ENCODE results near the gene SOX21. TPM values are rescaled to one million over a fixed set of nuclear protein-coding genes. Genes with fewer than 3 reads are reported as not detected.

SOX21 gene
- total RNA-seq, 1 experiment from 2014 or later, result 3.9 TPM

DNA sequence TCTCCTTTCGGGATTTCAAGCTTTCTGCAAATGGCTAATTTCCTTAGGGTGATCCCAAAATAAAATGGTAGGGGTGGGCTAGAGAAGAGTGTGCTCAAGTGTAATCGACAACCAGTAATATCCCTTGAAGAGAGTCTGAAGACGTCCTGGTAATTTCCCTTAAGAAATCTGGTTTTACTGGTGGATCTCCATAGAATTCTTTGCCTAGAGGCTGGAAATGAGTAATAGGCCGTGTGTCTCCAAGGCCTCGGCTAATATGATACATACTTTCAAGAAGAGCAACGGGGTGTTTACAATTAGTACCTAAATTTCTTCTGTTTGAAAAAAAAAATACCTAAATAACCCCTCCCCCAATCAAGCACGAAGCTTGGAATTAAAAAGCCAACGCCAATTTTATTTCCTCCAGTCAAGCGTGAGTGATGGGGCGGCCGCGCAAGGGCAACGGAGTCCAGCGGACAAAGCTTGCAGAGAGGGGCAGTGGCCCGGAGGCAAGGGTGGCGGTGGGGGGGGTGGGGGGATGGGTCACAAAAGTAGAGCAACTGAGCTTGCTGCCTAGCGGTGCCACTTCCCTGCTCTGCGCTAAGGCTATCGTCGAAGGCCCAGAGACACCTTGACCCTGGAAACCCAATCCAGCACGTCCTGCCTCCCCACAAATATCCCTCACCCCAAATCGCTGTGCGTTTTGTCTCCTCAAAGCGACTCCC, 7.8 kb downstream of the SOX21 start:
- Histone ChIP-seq H3K4me3 (ENCODE audit: insufficient read depth, low read depth, low read length) (no peak overlapping the region; the same call in 1 of the 2 replicates), H3K27me3 (ENCODE audit: control insufficient read depth, insufficient read depth, low read length) (peaks cover 90% of the 10 kb centered on the region), H3K36me3 (replicated peaks; ENCODE audit: control insufficient read depth, insufficient read depth, low read length) (no peaks in the 10 kb centered on the region)
- peak; percentile 78 for DNase-seq

DNA sequence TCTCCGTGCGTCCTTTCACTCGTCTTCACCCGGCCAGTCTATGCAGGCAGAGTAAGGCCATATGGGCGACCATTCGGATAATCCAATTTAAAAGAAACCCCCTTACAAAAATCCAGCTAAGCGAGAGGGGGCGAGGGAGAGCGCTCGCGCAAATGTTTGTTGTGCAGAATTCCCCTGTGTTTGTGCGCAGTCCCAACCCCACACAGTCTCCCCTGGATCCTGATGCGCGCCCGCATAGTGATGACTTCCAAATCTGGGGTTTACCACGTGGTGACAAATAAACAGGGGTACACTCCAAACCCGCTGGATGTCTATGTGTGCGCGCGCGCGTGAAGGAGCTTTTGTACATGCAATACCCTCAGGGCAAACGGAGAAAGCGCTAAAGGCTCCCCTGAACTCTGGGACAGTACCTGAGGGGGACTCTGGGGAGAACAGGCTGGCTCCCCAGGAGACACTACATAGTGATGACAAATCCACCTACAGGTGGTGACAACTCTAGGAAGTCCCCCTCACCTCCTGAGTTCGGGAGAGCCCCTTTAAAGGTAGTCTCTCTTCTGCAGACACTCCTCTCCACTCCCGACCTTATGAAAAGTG, 8.5 kb downstream of the SOX21 start:
- Histone ChIP-seq H3K4me3 (ENCODE audit: insufficient read depth, low read depth, low read length) (peak overlapping the region; percentile 27), H3K36me3 (replicated peaks; ENCODE audit: control insufficient read depth, insufficient read depth, low read length) (no peaks in the 10 kb centered on the region), H3K27me3 (ENCODE audit: control insufficient read depth, insufficient read depth, low read length) (peaks cover 87% of the 10 kb centered on the region)
- DNase-seq, result peak; percentile 41

DNA sequence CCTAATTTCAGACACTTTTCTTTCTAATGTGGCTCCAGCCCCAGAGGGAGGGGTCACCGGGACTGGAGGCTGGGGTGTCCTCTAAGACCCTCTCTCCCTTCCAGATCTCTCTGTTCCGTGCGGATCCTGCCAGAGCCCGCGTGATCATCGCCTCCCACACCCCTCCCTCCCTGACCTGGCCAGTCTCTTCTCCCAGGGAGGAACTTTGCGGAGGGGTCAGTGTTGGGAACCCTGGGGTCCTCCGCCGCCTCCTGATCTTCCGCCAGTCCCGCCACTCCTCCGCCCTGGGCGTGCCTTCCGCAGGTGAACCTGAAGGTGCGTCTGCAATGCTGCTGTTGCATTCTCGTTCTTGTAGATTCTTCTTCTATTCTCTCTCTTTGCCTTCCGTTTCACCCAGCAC, 9.1 kb downstream of the SOX21 start:
- DNase-seq, result peak; percentile 50

DNA sequence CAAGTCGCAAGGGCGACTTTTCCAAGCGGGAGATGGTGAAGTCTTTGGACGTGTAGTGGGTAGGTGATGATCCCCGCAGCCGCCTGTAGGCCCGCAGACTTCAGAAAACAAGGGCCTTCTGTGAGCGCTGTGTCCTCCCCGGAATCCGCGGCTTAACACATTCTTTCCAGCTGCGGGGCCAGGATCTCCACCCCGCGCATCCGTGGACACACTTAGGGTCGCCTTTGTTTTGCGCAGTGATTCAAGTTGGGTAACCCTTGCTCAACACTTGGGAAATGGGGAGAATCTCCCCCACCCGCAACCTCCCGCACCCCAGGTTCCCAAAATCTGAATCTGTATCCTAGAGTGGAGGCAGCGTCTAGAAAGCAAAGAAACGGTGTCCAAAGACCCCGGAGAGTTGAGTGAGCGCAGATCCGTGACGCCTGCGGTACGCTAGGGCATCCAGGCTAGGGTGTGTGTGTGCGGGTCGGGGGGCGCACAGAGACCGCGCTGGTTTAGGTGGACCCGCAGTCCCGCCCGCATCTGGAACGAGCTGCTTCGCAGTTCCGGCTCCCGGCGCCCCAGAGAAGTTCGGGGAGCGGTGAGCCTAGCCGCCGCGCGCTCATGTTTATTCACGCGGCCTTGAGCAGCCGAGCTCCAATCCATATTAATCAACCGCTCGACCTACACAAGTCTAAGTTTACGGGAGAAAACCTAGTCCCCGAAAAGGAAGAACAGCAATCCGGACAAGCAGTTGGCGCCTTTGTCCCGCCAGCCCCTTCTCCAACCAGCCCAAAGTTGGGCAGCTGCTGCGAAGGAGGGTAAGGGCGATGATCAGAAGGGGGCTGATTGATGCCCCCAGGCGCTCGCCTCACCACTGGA, 9.9 kb downstream of the SOX21 start:
- Histone ChIP-seq H3K27me3 (ENCODE audit: control insufficient read depth, insufficient read depth, low read length) (peaks cover 84% of the 10 kb centered on the region), H3K4me3 (ENCODE audit: insufficient read depth, low read depth, low read length) (peak overlapping the region; percentile 27), H3K36me3 (replicated peaks; ENCODE audit: control insufficient read depth, insufficient read depth, low read length) (no peaks in the 10 kb centered on the region)
- DNase-seq, result peak; percentile 60

More for the DNA sequence above, 9.1 kb downstream of the SOX21 start:
- no peaks in the 10 kb centered on the region for H3K36me3 ChIP-seq (replicated peaks; ENCODE audit: control insufficient read depth, insufficient read depth, low read length)
- H3K27me3 ChIP-seq (ENCODE audit: control insufficient read depth, insufficient read depth, low read length), result peaks cover 88% of the 10 kb centered on the region
- peak overlapping the region; percentile 27 for H3K4me3 ChIP-seq (ENCODE audit: insufficient read depth, low read depth, low read length)

DNA sequence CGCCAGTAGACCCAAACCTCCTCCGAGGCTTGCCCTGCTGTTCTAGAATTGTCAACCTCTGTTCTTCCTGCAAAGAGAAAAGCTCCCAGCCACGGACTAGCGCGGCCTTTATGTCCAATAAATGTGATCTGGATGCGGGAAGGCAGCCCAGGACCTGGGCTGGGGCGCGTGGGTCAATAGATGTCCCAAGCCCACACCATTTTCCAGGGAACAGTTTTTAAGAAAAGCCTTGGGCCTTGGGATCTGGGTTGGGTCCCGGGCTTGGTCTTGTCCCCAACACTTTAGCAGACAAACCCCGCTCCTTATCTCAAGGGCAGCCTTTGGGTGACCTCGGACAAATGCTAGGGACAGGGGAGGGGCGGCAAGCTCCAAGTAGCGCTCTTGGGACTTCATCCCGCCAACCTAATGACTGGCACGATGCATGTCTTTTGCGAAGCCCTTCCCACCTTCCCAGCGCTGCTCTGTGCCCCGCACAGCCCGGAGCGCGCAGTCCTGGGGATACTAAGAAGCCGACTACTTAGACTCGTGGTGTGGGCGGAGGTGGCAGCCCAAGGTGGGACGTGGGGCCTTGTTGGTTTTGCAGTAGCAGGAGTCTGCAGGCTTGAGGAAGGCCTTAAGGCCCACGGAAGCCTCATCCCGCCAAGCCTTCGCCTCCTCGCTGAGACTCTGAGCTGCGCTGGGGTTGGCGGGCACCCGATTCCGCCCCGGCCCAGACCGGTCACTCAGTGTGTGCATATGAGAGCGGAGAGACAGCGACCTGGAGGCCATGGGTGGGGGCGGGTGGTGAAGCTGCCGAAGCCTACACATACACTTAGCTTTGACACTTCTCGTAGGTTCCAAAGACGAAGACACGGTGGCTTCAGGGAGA, 10.8 kb downstream of the SOX21 start:
- Histone ChIP-seq H3K4me3 (ENCODE audit: insufficient read depth, low read depth, low read length) (no peak overlapping the region; the same call in 1 of the 2 replicates), H3K27me3 (ENCODE audit: control insufficient read depth, insufficient read depth, low read length) (peaks cover 75% of the 10 kb centered on the region), H3K36me3 (replicated peaks; ENCODE audit: control insufficient read depth, insufficient read depth, low read length) (no peaks in the 10 kb centered on the region)
- peak; percentile 61 for DNase-seq

DNA sequence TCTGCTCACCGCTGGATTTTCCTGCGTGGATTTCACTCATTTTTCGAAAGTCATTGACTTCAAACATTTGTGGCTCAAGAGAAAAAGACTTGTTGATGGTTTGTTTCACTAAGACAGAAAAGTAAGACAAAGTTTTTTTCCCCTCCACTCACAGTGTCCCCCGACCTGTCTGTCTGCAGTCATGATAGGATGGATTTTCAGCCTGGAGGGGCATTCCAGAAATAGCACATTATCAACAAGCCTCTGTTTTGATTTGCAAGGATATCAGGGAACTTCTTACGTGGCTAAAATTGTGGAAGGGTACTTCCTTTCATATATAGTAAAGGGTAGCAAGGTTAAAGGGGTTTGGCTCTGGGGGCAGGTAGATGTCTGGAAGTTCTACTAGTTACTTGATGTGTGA, 11.8 kb downstream of the SOX21 start:
- H3K27me3 ChIP-seq (ENCODE audit: control insufficient read depth, insufficient read depth, low read length), result peaks cover 65% of the 10 kb centered on the region

DNA sequence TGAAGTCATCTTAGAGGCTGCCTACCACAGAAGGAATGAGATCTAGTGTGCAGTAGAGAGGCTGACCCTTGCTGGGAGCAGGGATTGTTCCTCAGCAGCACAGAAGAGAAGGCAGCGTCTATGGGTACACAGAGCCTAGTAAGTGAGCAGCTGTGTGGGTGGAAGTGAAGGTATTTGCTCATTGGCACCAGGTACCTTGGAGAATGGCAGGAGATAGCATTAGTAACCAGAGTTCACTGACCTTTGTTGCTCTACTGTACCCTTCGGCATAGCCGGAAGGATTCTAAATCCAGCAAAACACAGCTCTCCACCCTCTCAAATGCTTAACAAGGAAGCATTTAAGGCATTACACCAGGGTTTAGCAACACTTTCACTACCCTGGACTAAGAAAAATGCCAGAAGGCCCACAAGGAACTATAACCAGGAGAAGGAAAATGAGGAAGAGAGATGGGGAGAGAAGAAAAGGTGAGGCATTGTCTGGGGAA, 12.3 kb downstream of the SOX21 start:
- peaks cover 61% of the 10 kb centered on the region for H3K27me3 ChIP-seq (ENCODE audit: control insufficient read depth, insufficient read depth, low read length)
- H3K4me3 ChIP-seq (ENCODE audit: insufficient read depth, low read depth, low read length), result no peak overlapping the region
- DNase-seq, result no peak
- H3K36me3 ChIP-seq (replicated peaks; ENCODE audit: control insufficient read depth, insufficient read depth, low read length), result no peaks in the 10 kb centered on the region

More for the DNA sequence above, 11.8 kb downstream of the SOX21 start:
- no peak for DNase-seq
- Histone ChIP-seq H3K36me3 (replicated peaks; ENCODE audit: control insufficient read depth, insufficient read depth, low read length) (no peaks in the 10 kb centered on the region), H3K4me3 (ENCODE audit: insufficient read depth, low read depth, low read length) (no peak overlapping the region)

DNA sequence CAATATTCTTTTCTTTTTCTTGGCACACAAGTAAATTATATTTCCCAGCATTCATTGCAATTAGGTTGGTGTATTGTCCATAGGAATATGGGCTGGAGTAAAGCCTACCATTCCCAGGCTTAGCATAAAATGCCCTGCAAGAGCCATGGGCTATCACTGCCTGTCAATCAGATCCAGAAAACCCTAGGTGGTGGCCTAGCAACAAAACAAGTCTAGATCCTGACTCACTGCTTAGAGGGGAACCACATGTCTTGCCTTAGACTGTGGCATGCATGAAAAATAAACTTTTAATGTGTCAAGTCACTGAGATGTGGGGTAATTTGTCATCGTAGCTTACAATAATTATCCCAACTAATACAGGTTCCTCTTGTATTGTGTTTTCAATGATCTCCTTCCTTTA, 16.2 kb downstream of the SOX21 start:
- no peak for DNase-seq
- Histone ChIP-seq H3K27me3 (ENCODE audit: control insufficient read depth, insufficient read depth, low read length) (peaks cover 26% of the 10 kb centered on the region), H3K4me3 (ENCODE audit: insufficient read depth, low read depth, low read length) (no peak overlapping the region), H3K36me3 (replicated peaks; ENCODE audit: control insufficient read depth, insufficient read depth, low read length) (no peaks in the 10 kb centered on the region)

DNA sequence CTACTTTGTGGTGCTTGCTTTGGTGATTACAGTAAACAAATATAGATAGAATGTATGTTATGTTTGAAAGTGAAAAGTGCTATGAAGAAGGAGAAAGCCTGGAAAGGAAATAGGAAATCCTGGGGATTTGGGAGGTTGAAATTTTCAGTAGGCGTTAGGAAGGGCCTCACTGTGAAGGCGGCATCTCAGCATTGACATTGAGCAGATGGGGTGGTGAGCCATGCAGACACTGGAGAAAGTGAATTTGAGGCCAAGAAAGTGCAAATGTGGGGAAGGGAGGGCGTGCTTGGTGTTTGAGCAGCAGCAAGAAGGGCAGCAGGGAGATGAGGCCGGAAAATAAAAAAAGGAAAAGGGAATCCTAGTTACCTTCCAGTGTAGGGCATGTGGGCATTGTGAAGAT, 20.3 kb downstream of the SOX21 start:
- Histone ChIP-seq H3K36me3 (replicated peaks; ENCODE audit: control insufficient read depth, insufficient read depth, low read length) (no peaks in the 10 kb centered on the region), H3K4me3 (ENCODE audit: insufficient read depth, low read depth, low read length) (no peak overlapping the region), H3K27me3 (ENCODE audit: control insufficient read depth, insufficient read depth, low read length) (0 out of 2 replicates have a peak, but pooled peaks cover 1% of the 10 kb centered on the region)
- DNase-seq, result no peak

DNA sequence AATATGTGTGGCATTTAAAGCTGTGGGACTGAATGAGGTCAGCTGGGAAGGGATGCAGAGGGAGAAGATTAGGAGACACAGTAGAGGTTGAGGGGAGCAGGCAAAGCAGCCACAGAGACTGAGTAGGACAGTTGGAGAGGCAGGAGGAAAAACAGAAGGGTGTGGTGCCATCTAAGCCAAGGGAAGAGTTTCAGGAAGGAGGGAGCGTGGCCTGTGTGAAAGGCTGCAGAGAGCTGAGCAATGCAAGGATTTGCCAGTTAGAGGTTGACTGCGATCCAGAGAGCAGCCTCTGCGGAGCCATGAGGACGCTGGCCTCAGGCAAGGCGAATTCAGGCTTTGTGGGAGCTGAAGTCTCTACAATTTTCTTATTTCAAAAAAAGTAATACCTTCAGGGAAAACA, 28.9 kb downstream of the SOX21 start:
- no peak overlapping the region for H3K4me3 ChIP-seq (ENCODE audit: insufficient read depth, low read depth, low read length)
- DNase-seq, result no peak

DNA sequence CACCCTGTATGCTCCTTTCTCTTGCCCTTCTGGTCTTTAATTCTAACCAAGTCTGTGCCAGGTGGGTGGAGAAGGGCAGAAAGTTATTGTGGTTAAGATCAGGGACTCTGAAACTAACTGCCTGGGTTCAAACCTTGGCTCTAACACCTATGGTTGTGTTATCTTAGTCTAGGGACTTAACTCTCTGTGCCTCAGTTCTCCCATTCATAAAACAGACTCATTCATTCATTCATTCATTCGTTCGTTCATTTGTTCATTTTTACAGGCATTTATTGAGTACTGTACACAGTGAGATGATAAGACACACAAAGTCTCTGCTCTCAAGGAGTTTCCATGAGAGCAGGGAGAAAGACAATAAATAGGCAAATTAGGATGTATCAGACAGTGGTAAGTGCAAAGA, 30.1 kb downstream of the SOX21 start:
- Histone ChIP-seq H3K36me3 (replicated peaks; ENCODE audit: control insufficient read depth, insufficient read depth, low read length) (no peaks in the 10 kb centered on the region), H3K27me3 (ENCODE audit: control insufficient read depth, insufficient read depth, low read length) (peaks cover 2% of the 10 kb centered on the region; the same call in 1 of the 2 replicates)
- DNase-seq, result no peak

More for the DNA sequence above, 28.9 kb downstream of the SOX21 start:
- Histone ChIP-seq H3K36me3 (replicated peaks; ENCODE audit: control insufficient read depth, insufficient read depth, low read length) (no peaks in the 10 kb centered on the region), H3K27me3 (ENCODE audit: control insufficient read depth, insufficient read depth, low read length) (peaks cover 2% of the 10 kb centered on the region; the same call in 1 of the 2 replicates)

DNA sequence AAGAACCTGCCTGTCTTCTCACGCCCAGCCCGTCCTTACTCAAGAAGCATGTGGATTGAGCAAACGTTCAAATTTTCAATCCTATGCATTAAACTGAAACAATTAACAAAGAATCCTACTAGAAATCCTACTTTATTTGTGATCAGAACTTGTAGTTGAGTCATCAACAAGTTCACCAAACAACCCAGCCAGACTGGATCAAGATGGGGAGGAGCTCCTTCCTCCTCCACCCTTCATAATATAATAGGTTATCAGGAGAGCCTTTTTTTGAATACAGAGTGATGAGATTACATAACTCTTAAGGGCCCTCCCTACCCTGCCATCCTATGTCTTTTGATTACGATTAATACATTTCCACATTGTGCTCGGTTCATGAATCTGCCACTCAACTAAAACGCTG, 32.7 kb downstream of the SOX21 start:
- DNase-seq, result no peak
- Histone ChIP-seq H3K36me3 (replicated peaks; ENCODE audit: control insufficient read depth, insufficient read depth, low read length) (no peaks in the 10 kb centered on the region), H3K27me3 (ENCODE audit: control insufficient read depth, insufficient read depth, low read length) (peaks cover 2% of the 10 kb centered on the region; the same call in 1 of the 2 replicates), H3K4me3 (ENCODE audit: insufficient read depth, low read depth, low read length) (no peak overlapping the region)

More for the DNA sequence above, 30.1 kb downstream of the SOX21 start:
- H3K4me3 ChIP-seq (ENCODE audit: insufficient read depth, low read depth, low read length), result no peak overlapping the region

DNA sequence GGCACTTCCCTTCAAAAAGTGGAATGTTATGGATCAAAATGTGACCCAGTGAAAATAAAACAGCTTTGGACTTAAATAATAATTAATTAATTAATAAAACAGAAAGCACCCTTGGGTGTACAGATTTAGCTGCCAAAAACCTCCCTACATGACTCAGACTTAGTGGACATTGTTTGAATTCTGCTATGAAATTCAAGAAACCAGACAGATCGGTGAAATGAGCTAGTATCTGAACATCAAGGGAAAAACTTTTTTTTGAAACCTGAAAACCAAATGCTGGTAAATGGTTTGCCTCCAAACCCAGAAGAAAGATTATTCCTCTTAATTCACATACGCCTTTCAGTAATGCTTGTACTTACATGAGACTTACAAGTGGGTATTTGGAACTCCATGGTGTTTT, 33.5 kb downstream of the SOX21 start:
- Histone ChIP-seq H3K27me3 (ENCODE audit: control insufficient read depth, insufficient read depth, low read length) (peaks cover 2% of the 10 kb centered on the region; the same call in 1 of the 2 replicates), H3K4me3 (ENCODE audit: insufficient read depth, low read depth, low read length) (no peak overlapping the region), H3K36me3 (replicated peaks; ENCODE audit: control insufficient read depth, insufficient read depth, low read length) (no peaks in the 10 kb centered on the region)
- DNase-seq, result no peak

DNA sequence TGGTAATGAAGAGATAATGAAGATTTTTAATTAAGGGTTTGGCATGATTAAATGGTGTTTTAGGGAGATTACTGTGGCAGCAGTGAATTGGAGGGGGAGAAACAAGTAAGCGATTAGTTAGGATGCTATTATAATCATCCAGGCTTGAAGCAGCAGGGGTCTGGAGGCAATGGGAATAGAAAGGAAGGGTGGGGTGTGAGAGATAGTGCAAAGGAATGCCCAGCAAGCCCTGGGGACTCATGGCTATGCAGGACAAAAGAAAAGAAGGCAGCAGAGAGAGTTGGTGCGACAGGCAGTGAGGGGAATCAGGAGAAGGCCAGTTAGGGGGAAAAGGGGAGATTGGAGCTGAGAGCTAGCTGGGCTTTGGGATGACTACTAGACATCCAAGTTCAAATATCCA, 34.5 kb downstream of the SOX21 start:
- no peak overlapping the region for H3K4me3 ChIP-seq (ENCODE audit: insufficient read depth, low read depth, low read length)
- no peaks in the 10 kb centered on the region for H3K36me3 ChIP-seq (replicated peaks; ENCODE audit: control insufficient read depth, insufficient read depth, low read length)
- H3K27me3 ChIP-seq (ENCODE audit: control insufficient read depth, insufficient read depth, low read length), result peaks cover 2% of the 10 kb centered on the region; the same call in 1 of the 2 replicates
- DNase-seq, result peak; percentile 7

Data from H7 (cell line).